SK-N-SH treated with all-trans-retinoic acid at 6 μM for 48 hours (cell line): ENCODE measurements around the gene LRRC52.

Experiments used
- CSDC2 ChIP-seq: fragments of 250-450 bp; sonication (Bioruptor Pico); IDR thresholded peaks from 2 replicates; pipeline ENCODE4 v1.5.0; 2020; ENCODE audit warnings: mild to moderate bottlenecking, moderate library complexity
- PPARA ChIP-seq: fragments of 250-450 bp; sonication (Bioruptor Pico); IDR thresholded peaks from 2 replicates; pipeline ENCODE4 v1.5.0; 2020; ENCODE audit warnings: mild to moderate bottlenecking, borderline replicate concordance
- ZNF565 ChIP-seq: fragments of 450-650 bp; formaldehyde crosslinking; conservative IDR thresholded peaks from 2 replicates; pipeline ENCODE4 v1.5.0; 2020; ENCODE audit warnings: low read depth, mild to moderate bottlenecking, moderate library complexity

DNA sequence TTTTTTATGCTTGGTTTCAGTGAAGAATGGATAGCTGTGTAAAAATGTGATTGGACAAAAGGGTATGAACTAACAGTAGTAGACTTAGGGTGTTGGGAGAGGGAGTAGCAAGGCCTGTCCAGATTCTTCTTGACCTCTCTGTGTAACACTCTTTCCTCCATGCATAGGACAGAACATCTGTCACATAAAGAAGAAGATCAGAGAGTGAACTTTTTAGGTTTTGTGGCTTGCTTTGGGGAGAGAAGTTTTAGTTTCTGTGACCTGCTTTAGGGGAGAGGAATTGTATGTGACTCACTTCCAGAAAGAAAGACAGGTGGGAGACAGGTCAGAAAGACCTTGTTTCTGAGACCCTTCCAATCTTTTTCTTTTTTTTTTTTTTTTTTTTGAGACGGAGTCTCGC is 27.3 kb upstream of the LRRC52 start:
- TF ChIP-seq ZNF565 (no peak), CSDC2 (CRISPR knock-in tag) (no peak), PPARA (CRISPR knock-in tag) (no peak)
